HG02759 (cell line): ENCODE data around the gene SLC22A23.

Source experiments
- ATAC-seq: cut with Tn5 transposase; IDR thresholded peaks from one replicate; pipeline ENCODE4 v1.9.1; 2021; ENCODE audit warnings: mild to moderate bottlenecking, moderate library complexity; ENCODE audit not compliant: unreplicated experiment

Gene SLC22A23

GRCh38 chr6:3288711-3289663 lies 167.9 kb downstream of the SLC22A23 start:
- no peak for ATAC-seq

- ATAC-seq, result no peak
Measured at GRCh38 chr6:3287976-3288707, 168.7 kb downstream of the SLC22A23 start.

GRCh38 chr6:3287308-3287707 lies 169.5 kb downstream of the SLC22A23 start:
- no peak for ATAC-seq

- no peak for ATAC-seq
Measured at GRCh38 chr6:3286641-3287171, 170.1 kb downstream of the SLC22A23 start.

- no peak for ATAC-seq
Measured at GRCh38 chr6:3285732-3286131, 171.1 kb downstream of the SLC22A23 start.

- no peak for ATAC-seq
Measured at GRCh38 chr6:3285049-3285639, 171.7 kb downstream of the SLC22A23 start.

- no peak for ATAC-seq
Measured at GRCh38 chr6:3284436-3284876, 172.4 kb downstream of the SLC22A23 start.

GRCh38 chr6:3283641-3284435 lies 173.0 kb downstream of the SLC22A23 start:
- no peak for ATAC-seq

GRCh38 chr6:3283241-3283640 lies 173.6 kb downstream of the SLC22A23 start:
- ATAC-seq, result no peak

- ATAC-seq, result no peak
Measured at GRCh38 chr6:3282476-3283236, 174.2 kb downstream of the SLC22A23 start.

GRCh38 chr6:3281631-3282475 lies 175.0 kb downstream of the SLC22A23 start:
- no peak for ATAC-seq

- no peak for ATAC-seq
Measured at GRCh38 chr6:3280866-3281465, 175.9 kb downstream of the SLC22A23 start.

GRCh38 chr6:3280091-3280490 lies 176.8 kb downstream of the SLC22A23 start:
- no peak for ATAC-seq

- ATAC-seq, result no peak
Measured at GRCh38 chr6:3278691-3279090, 178.2 kb downstream of the SLC22A23 start.

GRCh38 chr6:3277851-3278416 lies 178.9 kb downstream of the SLC22A23 start:
- ATAC-seq, result no peak

- ATAC-seq, result no peak
Measured at GRCh38 chr6:3277251-3277650, 179.6 kb downstream of the SLC22A23 start.

GRCh38 chr6:3276174-3277167 lies 180.4 kb downstream of the SLC22A23 start:
- ATAC-seq, result no peak
